WI38 (cell line): ENCODE results near the gene NFIA.

ENCODE experiments used
- H3K4me3 ChIP-seq: 2 replicates; pipeline ENCODE4 v1.5.1; 2011; ENCODE audit warnings: low read depth, mild to moderate bottlenecking, control low read depth, low read length
- CTCF ChIP-seq: IDR thresholded peaks from 2 replicates; pipeline ENCODE4 v1.5.1; 2012; ENCODE audit warnings: low read depth, mild to moderate bottlenecking, control low read depth, low read length

NFIA gene

GRCh38 chr1:61362351-61362750, 280.0 kb downstream of the NFIA start:
- no peak overlapping the region for H3K4me3 ChIP-seq

GRCh38 chr1:61368366-61368765, 286.0 kb downstream of the NFIA start:
- H3K4me3 ChIP-seq: no peak overlapping the region
- TF ChIP-seq CTCF: no peak

More at GRCh38 chr1:61362351-61362750, 280.0 kb downstream of the NFIA start:
- TF ChIP-seq CTCF: no peak

GRCh38 chr1:61368876-61369275, 286.5 kb downstream of the NFIA start:
- no peak overlapping the region for H3K4me3 ChIP-seq
- no peak for TF ChIP-seq CTCF

- no peak overlapping the region for H3K4me3 ChIP-seq
- TF ChIP-seq CTCF: no peak
Measured at GRCh38 chr1:61370177-61370912, 288.0 kb downstream of the NFIA start.

- H3K4me3 ChIP-seq: no peak overlapping the region
Measured at GRCh38 chr1:61370913-61371279, 288.5 kb downstream of the NFIA start.

GRCh38 chr1:61372944-61373343, 290.6 kb downstream of the NFIA start:
- no peak overlapping the region for H3K4me3 ChIP-seq
- TF ChIP-seq CTCF: no peak

More at GRCh38 chr1:61370913-61371279, 288.5 kb downstream of the NFIA start:
- TF ChIP-seq CTCF: no peak

GRCh38 chr1:61374156-61374555, 291.8 kb downstream of the NFIA start:
- no peak overlapping the region for H3K4me3 ChIP-seq
- no peak for TF ChIP-seq CTCF
